IMR-90 (cell line): Measurements from ENCODE around the gene CTNNA1. TPM values are rescaled to one million over a fixed set of nuclear protein-coding genes. Genes with fewer than 3 reads are reported as not detected.

ENCODE experiments used
- ATAC-seq: fragments of 200-7000 bp; cut with Tn5 transposase; 2 replicates; pipeline ENCODE4 v1.9.1; 2020; ENCODE audit warnings: low read depth, mild to moderate bottlenecking, moderate library complexity
- BruUV-seq: library from RNA; stranded (reverse); fragments of 400-500 nt; replicated peaks from 2 replicates; lab custom pipeline; 2021; lab: Mats Ljungman, UMichigan
- CTCF ChIA-PET: fragments of 300-600 bp; formaldehyde crosslinking; extraction: SDS; loops from one replicate; lab custom pipeline; 2021; ENCODE audit warnings: antibody characterized with exemption; lab: Yijun Ruan, JAX
- POLR2A ChIA-PET: fragments of 300-600 bp; sonication (Branson Sonifier 250); formaldehyde crosslinking; loops from one replicate; lab custom pipeline; 2022; ENCODE audit warnings: antibody characterized with exemption; ENCODE audit not compliant: unreplicated experiment; lab: Charles Lee
- DNase-seq: peaks from one replicate; pipeline ENCODE4 v3.0.0; 2013
- H2AFZ ChIP-seq: replicated peaks from 2 replicates; pipeline ENCODE3; 2013; ENCODE audit warnings: low read length, mild to moderate bottlenecking; ENCODE audit not compliant: poor library complexity
- H2AK5ac ChIP-seq: 2 replicates; pipeline ENCODE4 v1.6.1; 2013; ENCODE audit warnings: low read depth, low read length, inconsistent platforms
- H2AK9ac ChIP-seq: replicated peaks from 2 replicates; pipeline ENCODE3; 2013; ENCODE audit warnings: mild to moderate bottlenecking, low read depth, low read length, moderate library complexity; ENCODE audit not compliant: poor library complexity
- H2BK120ac ChIP-seq: 2 replicates; pipeline ENCODE4 v1.6.1; 2013; ENCODE audit warnings: low read depth, low read length, inconsistent platforms
- H2BK15ac ChIP-seq: 3 replicates; pipeline ENCODE4 v1.6.1; 2013; ENCODE audit warnings: low read depth, low read length, inconsistent platforms
- H2BK20ac ChIP-seq: 2 replicates; pipeline ENCODE4 v1.6.1; 2013; ENCODE audit warnings: low read depth, mild to moderate bottlenecking, inconsistent platforms, low read length, moderate library complexity
- H2BK5ac ChIP-seq: 2 replicates; pipeline ENCODE4 v1.6.1; 2013; ENCODE audit warnings: mild to moderate bottlenecking, low read depth, low read length, inconsistent platforms; ENCODE audit not compliant: poor library complexity, severe bottlenecking
- H3K14ac ChIP-seq: replicated peaks from 2 replicates; pipeline ENCODE4 v1.6.1; 2013; ENCODE audit warnings: low read depth, low read length, inconsistent platforms
- H3K18ac ChIP-seq: 2 replicates; pipeline ENCODE4 v1.6.1; 2013; ENCODE audit warnings: low read depth, low read length, control low read depth
- H3K23ac ChIP-seq: 2 replicates; pipeline ENCODE4 v1.6.1; 2013; ENCODE audit warnings: low read depth, low read length, inconsistent platforms
- H3K27ac ChIP-seq: 2 replicates; pipeline ENCODE4 v1.5.1; 2013; ENCODE audit warnings: mild to moderate bottlenecking, control low read depth, low read length; ENCODE audit not compliant: insufficient read depth
- H3K27me3 ChIP-seq: 2 replicates; pipeline ENCODE4 v1.6.1; 2013; ENCODE audit warnings: low read length; ENCODE audit not compliant: control insufficient read depth, insufficient read depth
- H3K36me3 ChIP-seq: 2 replicates; pipeline ENCODE4 v1.6.1; 2013; ENCODE audit warnings: low read length, mixed read lengths; ENCODE audit not compliant: control insufficient read depth, insufficient read depth
- H3K4ac ChIP-seq: 2 replicates; pipeline ENCODE4 v1.6.1; 2013; ENCODE audit warnings: low read depth, low read length, inconsistent platforms
- H3K4me1 ChIP-seq: 2 replicates; pipeline ENCODE4 v1.6.1; 2013; ENCODE audit warnings: low read length, mixed read lengths; ENCODE audit not compliant: control insufficient read depth, insufficient read depth
- H3K4me2 ChIP-seq: 2 replicates; pipeline ENCODE4 v1.6.1; 2013; ENCODE audit warnings: low read depth, mild to moderate bottlenecking, control low read depth, low read length, moderate library complexity
- H3K4me3 ChIP-seq: 2 replicates; pipeline ENCODE4 v1.5.1; 2013; ENCODE audit warnings: low read depth, mild to moderate bottlenecking, control low read depth, low read length, moderate library complexity; ENCODE audit not compliant: insufficient read depth
- H3K56ac ChIP-seq: 2 replicates; pipeline ENCODE4 v1.6.1; 2013; ENCODE audit warnings: low read length, inconsistent platforms; ENCODE audit not compliant: insufficient read depth; ENCODE audit errors: extremely low read depth
- H3K79me1 ChIP-seq, 2 experiments: 2 replicates each; pipeline ENCODE4 v1.6.1; 2013; ENCODE audit warnings: low read length in 2 of 2, inconsistent platforms in 1 of 2, low read depth in 1 of 2
- H3K9ac ChIP-seq: 2 replicates; pipeline ENCODE4 v1.6.1; 2013; ENCODE audit warnings: low read depth, low read length, control low read depth
- H3K9me1 ChIP-seq: 2 replicates; pipeline ENCODE4 v1.6.1; 2013; ENCODE audit warnings: low read length, inconsistent platforms; ENCODE audit not compliant: insufficient read depth
- H3K9me3 ChIP-seq: 2 replicates; pipeline ENCODE4 v1.6.1; 2013; ENCODE audit warnings: low read length; ENCODE audit not compliant: control insufficient read depth, insufficient read depth
- H4K20me1 ChIP-seq: 2 replicates; pipeline ENCODE4 v1.6.1; 2013; ENCODE audit warnings: low read length, inconsistent platforms; ENCODE audit not compliant: insufficient read depth
- H4K5ac ChIP-seq: 2 replicates; pipeline ENCODE4 v1.6.1; 2013; ENCODE audit warnings: mild to moderate bottlenecking, low read depth, low read length, control low read depth
- H4K8ac ChIP-seq, 2 experiments: 2 replicates each; pipeline ENCODE4 v1.6.1; 2013; ENCODE audit warnings: low read depth in 2 of 2, low read length in 2 of 2, control low read depth in 1 of 2, inconsistent platforms in 1 of 2
- H4K91ac ChIP-seq: 2 replicates; pipeline ENCODE4 v1.6.1; 2013; ENCODE audit warnings: low read depth, low read length, inconsistent platforms; ENCODE audit not compliant: insufficient read depth
- CHD1 ChIP-seq: IDR thresholded peaks from 2 replicates; pipeline ENCODE4 v1.6.1; 2012; ENCODE audit warnings: low read depth, low read length, improper control_type of control experiment
- CTCF ChIP-seq: conservative IDR thresholded peaks from 2 replicates; pipeline ENCODE4 v1.5.1; 2012; ENCODE audit warnings: mild to moderate bottlenecking, low read depth, low read length, improper control_type of control experiment
- ELK1 ChIP-seq: fragments of 150-350 bp; IDR thresholded peaks from 2 replicates; pipeline ENCODE4 v1.6.1; 2016; ENCODE audit warnings: low read depth, mild to moderate bottlenecking, low read length, moderate library complexity, borderline replicate concordance
- MAZ ChIP-seq: IDR thresholded peaks from 2 replicates; pipeline ENCODE4 v1.6.1; 2012; ENCODE audit warnings: low read depth, mild to moderate bottlenecking, low read length, improper control_type of control experiment, moderate library complexity, borderline replicate concordance
- POLR2A ChIP-seq: IDR thresholded peaks from 2 replicates; pipeline ENCODE4 v1.6.1; 2012; ENCODE audit warnings: mild to moderate bottlenecking, low read depth, low read length
- RAD21 ChIP-seq: IDR thresholded peaks from 2 replicates; pipeline ENCODE4 v1.6.1; 2012; ENCODE audit warnings: low read length, improper control_type of control experiment
- RCOR1 ChIP-seq: IDR thresholded peaks from 2 replicates; pipeline ENCODE4 v1.6.1; 2012; ENCODE audit warnings: mild to moderate bottlenecking, low read length, improper control_type of control experiment; ENCODE audit not compliant: insufficient replicate concordance
- SMC3 ChIP-seq: fragments of 150-350 bp; IDR thresholded peaks from 2 replicates; pipeline ENCODE4 v1.6.1; 2016; ENCODE audit warnings: low read depth, mild to moderate bottlenecking, antibody characterized with exemption, low read length, moderate library complexity
- USF2 ChIP-seq: fragments of 150-350 bp; IDR thresholded peaks from 2 replicates; pipeline ENCODE4 v1.6.1; 2017; ENCODE audit warnings: mild to moderate bottlenecking, antibody characterized with exemption, low read length, low read depth
- WGBS, 2 experiments: methylation state at CpG; one replicate each; pipeline versions ENCODE4 v1.1.5 to v1.1.7; 2013; ENCODE audit warnings: missing lambda C conversion rate in 2 of 2; ENCODE audit not compliant: insufficient read length in 1 of 2; ENCODE audit errors: extremely low coverage in 2 of 2; 5-methylcytosine and 5-hydroxymethylcytosine counted together
- dilution Hi-C: fragments of 300-500 bp; cut with HindIII; formaldehyde crosslinking; loops from one replicate; pipeline ENCODE4 v1.14.3; 2018; ENCODE audit warnings: low sequenced_read_pairs; ENCODE audit not compliant: unreplicated experiment
- in situ Hi-C: fragments of 300-500 bp; cut with MboI; formaldehyde crosslinking; loops from 3 replicates; pipeline ENCODE4 v1.14.3; 2019; ENCODE audit warnings: low sequenced_read_pairs, inconsistent platforms, mixed read lengths
- intact Hi-C: fragments of 100-400 bp; cut with micrococcal nuclease; formaldehyde crosslinking; loops from 2 replicates; pipeline ENCODE4 v1.10.0; 2022
- polyA plus RNA-seq, 3 experiments: library from polyadenylated mRNA; depleted of rRNA; stranded (reverse); fragments of >200 nt; gene quantifications; 2 replicates each; pipeline ENCODE4 v1.2.3, GENCODE V29; 2012; ENCODE audit warnings: low replicate concordance in 1 of 3
- total RNA-seq: library from RNA; depleted of rRNA; stranded (reverse); fragments of >200 nt; gene quantifications from 2 replicates; pipeline ENCODE4 v1.2.3, GENCODE V29; 2012

Gene CTNNA1
- total and polyA plus RNA-seq, 2 of the 4 experiments (the other 2 are of a cell fraction) = 220 to 471 TPM

DNA sequence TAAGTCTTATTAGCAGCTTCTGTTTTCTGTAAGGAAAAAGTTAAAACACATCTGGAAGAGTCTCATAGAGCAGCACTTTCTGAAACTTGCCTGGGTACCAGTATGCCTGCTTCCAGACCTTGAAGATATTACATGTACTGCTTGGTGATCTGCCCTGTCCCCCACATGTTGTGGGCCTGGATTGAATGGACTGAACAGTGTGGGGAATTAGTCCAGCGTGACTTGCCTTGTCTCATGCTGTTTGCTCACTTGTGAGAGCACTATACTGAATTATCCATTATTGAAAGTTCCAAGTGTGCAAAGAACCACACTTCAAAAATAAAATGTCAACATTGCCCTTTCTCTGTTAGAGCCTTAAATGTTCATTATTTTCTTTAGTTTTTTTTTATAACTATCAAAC lies 8.9 kb downstream of the CTNNA1 start:
- H3K27ac ChIP-seq = no peak overlapping the region
- peaks cover 93% of the 10 kb centered on the region for H4K20me1 ChIP-seq
- DNase-seq (no peak), ATAC-seq (no peak; the same call in 1 of the 2 replicates)
- H3K4me1 ChIP-seq = peaks cover 10% of the 10 kb centered on the region
- no peak overlapping the region for H2BK15ac ChIP-seq
- no peaks in the 10 kb centered on the region for H3K27me3 ChIP-seq
- intact Hi-C loops (no loop called here), in situ Hi-C loops (no loop called here), dilution Hi-C loops (no loop called here)
- no peak overlapping the region for H2AK9ac ChIP-seq
- peaks cover 2 to 47% of the 10 kb centered on the region in 2 experiments; a peak in 2 of 4 replicates for H3K79me1 ChIP-seq
- H3K36me3 ChIP-seq = peaks cover 16% of the 10 kb centered on the region
- peaks cover 15% of the 10 kb centered on the region; the same call in 1 of the 2 replicates for H3K9me1 ChIP-seq
- H4K5ac ChIP-seq = no peak overlapping the region
- H2AFZ ChIP-seq = no peak overlapping the region
- no peak overlapping the region for H3K56ac ChIP-seq
- H2BK20ac ChIP-seq = no peak overlapping the region
- H3K14ac ChIP-seq = no peak overlapping the region
- POLR2A ChIA-PET = no interaction called here
- no peak overlapping the region for H3K4ac ChIP-seq
- CTCF ChIA-PET = interaction anchor here (0.6 kb wide), 1 partner anchor 16 kb away, joined by 5 read pairs; no protein-coding TSS in a partner anchor
- 0 out of 2 replicates have a peak overlapping the region, but pooled peaks have one; percentile 3 for H3K4me2 ChIP-seq
- H3K9ac ChIP-seq = no peak overlapping the region
- no peak overlapping the region for H4K8ac ChIP-seq
- no peak for TF ChIP-seq MAZ
- no peak for TF ChIP-seq RCOR1
- no peak for TF ChIP-seq ELK1
- TF ChIP-seq RAD21 = no peak
- no peak for TF ChIP-seq USF2
- TF ChIP-seq CHD1 = no peak
- no peak for TF ChIP-seq CTCF
- no peak for TF ChIP-seq POLR2A
- no peak for TF ChIP-seq SMC3
- WGBS, 2 experiments = no CpG with 5 or more reads among the region's 1 CpG
- peaks cover 3% of the 10 kb centered on the region; the same call in 1 of the 2 replicates for H3K9me3 ChIP-seq
- H2BK120ac ChIP-seq = no peak overlapping the region
- BruUV-seq = no TSS peak
- H3K18ac ChIP-seq = no peak overlapping the region
- no peak overlapping the region for H2BK5ac ChIP-seq
- no peak overlapping the region for H3K4me3 ChIP-seq
- no peak overlapping the region for H2AK5ac ChIP-seq
- H3K23ac ChIP-seq = peak overlapping the region; percentile 29; the same call in 1 of the 2 replicates
- no peak overlapping the region for H4K91ac ChIP-seq
